HepG2 (cell line): ENCODE data around the gene FOXR1. TPM values are rescaled to one million over a fixed set of nuclear protein-coding genes. Genes with fewer than 3 reads are reported as not detected.

Source experiments
- ATAC-seq: fragments of 200-7000 bp; cut with Tn5 transposase; 3 replicates; pipeline ENCODE4 v1.9.1; 2020; ENCODE audit warnings: mild to moderate bottlenecking, moderate library complexity
- BruUV-seq: library from RNA; stranded (reverse); fragments of 400-500 nt; replicated peaks from 2 replicates; lab custom pipeline; 2021; lab: Mats Ljungman, UMichigan
- CTCF ChIA-PET: fragments of 300-600 bp; formaldehyde crosslinking; extraction: SDS; loops from one replicate; lab custom pipeline; 2021; ENCODE audit warnings: low total read pairs, inconsistent platforms, low intra/inter-chr PET ratio; lab: Yijun Ruan, JAX
- POLR2A ChIA-PET: fragments of 350-600 bp; sonication (Branson Sonifier 250); formaldehyde crosslinking; loops from one replicate; lab custom pipeline; 2020; ENCODE audit warnings: antibody characterized with exemption, inconsistent platforms; lab: Yijun Ruan, JAX
- DNase-seq: peaks from one replicate; pipeline ENCODE4 v3.0.0-alpha.2; 2015; ENCODE audit warnings: low spot score
- FAIRE-seq: peaks from 3 replicates; lab custom pipeline; 2011; peaks lifted over from hg19 to GRCh38; lab: Jason Lieb, UNC
- H2AFZ ChIP-seq: one replicate; pipeline ENCODE4 v1.6.1; 2011; ENCODE audit warnings: low read length, inconsistent platforms
- H3K27ac ChIP-seq: fragments of 300-600 bp; 3 replicates; pipeline ENCODE4 v1.8.0; 2011; ENCODE audit warnings: mixed run types, mild to moderate bottlenecking, mixed read lengths, low read length, inconsistent platforms; ENCODE audit not compliant: insufficient read depth; ENCODE audit errors: extremely low read length
- H3K27me3 ChIP-seq, 2 experiments: fragments of 200-600 bp in 1 of 2; 2 replicates in 1 of 2; 3 replicates in 1 of 2; pipeline versions ENCODE4 v1.6.0 to v1.8.0; 2011; ENCODE audit warnings: low read length in 2 of 2, mild to moderate bottlenecking in 2 of 2, moderate library complexity in 2 of 2, inconsistent platforms in 1 of 2; ENCODE audit not compliant: insufficient read depth in 2 of 2, control insufficient read depth in 1 of 2
- H3K36me3 ChIP-seq, 2 experiments: fragments of 200-600 bp in 1 of 2; replicated peaks in 1 of 2; 2 replicates in 1 of 2; 3 replicates in 1 of 2; pipeline versions ENCODE4 v1.5.1 to v1.8.0; 2011; ENCODE audit warnings: low read length in 2 of 2, inconsistent platforms in 1 of 2; ENCODE audit not compliant: insufficient read depth in 2 of 2, control insufficient read depth in 1 of 2
- H3K4me1 ChIP-seq: 2 replicates; pipeline ENCODE4 v1.5.1; 2012; ENCODE audit warnings: low read length, inconsistent platforms; ENCODE audit not compliant: insufficient read depth
- H3K4me2 ChIP-seq: 2 replicates; pipeline ENCODE4 v1.6.0; 2011; ENCODE audit warnings: low read depth, low read length, inconsistent platforms
- H3K4me3 ChIP-seq, 3 experiments: fragments of 200-600 bp in 1 of 3; sonication (generic), shearing (Covaris generic) in 1 of 3; replicated peaks in 1 of 3; 2 replicates each; pipeline ENCODE4 v1.5.1; 2011 to 2016; ENCODE audit warnings: low read length in 3 of 3, inconsistent platforms in 2 of 3, low read depth in 2 of 3, mild to moderate bottlenecking in 2 of 3, control low read depth in 1 of 3, mixed read lengths in 1 of 3; ENCODE audit not compliant: insufficient read depth in 1 of 3
- H3K79me2 ChIP-seq: one replicate; pipeline ENCODE4 v1.6.1; 2011; ENCODE audit warnings: low read length, inconsistent platforms; ENCODE audit not compliant: insufficient read depth
- H3K9ac ChIP-seq: 2 replicates; pipeline ENCODE4 v1.6.0; 2011; ENCODE audit warnings: mild to moderate bottlenecking, low read depth, low read length, inconsistent platforms; ENCODE audit not compliant: insufficient read depth
- H3K9me3 ChIP-seq: 2 replicates; pipeline ENCODE4 v1.5.1; 2012; ENCODE audit warnings: mild to moderate bottlenecking, low read length
- H4K20me1 ChIP-seq: 2 replicates; pipeline ENCODE4 v1.6.0; 2011; ENCODE audit warnings: inconsistent platforms, mild to moderate bottlenecking, low read length, moderate library complexity; ENCODE audit not compliant: insufficient read depth
- MEF2D ChIP-seq: sonication (generic); formaldehyde crosslinking; IDR thresholded peaks from 2 replicates; pipeline ENCODE4 v1.5.1; 2020; ENCODE audit warnings: mild to moderate bottlenecking, missing genetic modification reagents
- RBFOX2 ChIP-seq: fragments of 200-400 bp; formaldehyde crosslinking; IDR thresholded peaks from 2 replicates; pipeline ENCODE4 v1.6.1; 2017; ENCODE audit warnings: low read depth, mild to moderate bottlenecking, low read length
- SATB2 ChIP-seq: sonication (generic); formaldehyde crosslinking; IDR thresholded peaks from 2 replicates; pipeline ENCODE4 v1.5.0; 2020; ENCODE audit warnings: missing genetic modification reagents
- THAP7 ChIP-seq: sonication (generic); formaldehyde crosslinking; IDR thresholded peaks from 2 replicates; pipeline ENCODE4 v1.8.1; 2023; ENCODE audit warnings: mild to moderate bottlenecking, missing genetic modification reagents
- ZNF569 ChIP-seq: sonication (generic); formaldehyde crosslinking; IDR thresholded peaks from 2 replicates; pipeline ENCODE4 v1.5.0; 2020; ENCODE audit warnings: mild to moderate bottlenecking, missing genetic modification reagents, moderate library complexity, borderline replicate concordance
- WGBS: methylation state at CpG from one replicate; pipeline ENCODE4 v1.1.6; 2017; ENCODE audit warnings: low lambda C conversion rate; 5-methylcytosine and 5-hydroxymethylcytosine counted together
- in situ Hi-C: cut with HindIII; loops from 2 replicates; pipeline ENCODE4 v1.10.0; 2017; ENCODE audit warnings: low pct_unique_long_range_greater_than_20kb; ENCODE audit not compliant: extremely low pct_ligation_motif_present
- intact Hi-C: fragments of 100-400 bp; cut with micrococcal nuclease; formaldehyde crosslinking; loops from one replicate; pipeline ENCODE4 v1.10.0; 2022; ENCODE audit not compliant: unreplicated experiment
- polyA plus RNA-seq, 8 experiments: library from polyadenylated mRNA; depleted of rRNA in 3 of 8; stranded (reverse) in 7 of 8; unstranded in 1 of 8; fragments of >200 nt; fragmentation: Illumina TruSeq in 4 of 8; extraction: Trizol in 4 of 8; gene quantifications; 2 replicates each; pipeline versions ENCODE4 v1.2.1 to v1.2.3, GENCODE V29; 2011 to 2016; ENCODE audit warnings: low read depth in 4 of 8, missing spikeins in 1 of 8, mixed read lengths in 1 of 8; ENCODE audit not compliant: insufficient read depth in 1 of 8
- total RNA-seq, 5 experiments: library from RNA; depleted of rRNA; stranded (reverse); fragments of >200 nt; fragmentation: Illumina TruSeq; extraction: Trizol; gene quantifications; 2 replicates each; pipeline ENCODE4 v1.2.3, GENCODE V29; 2016; ENCODE audit warnings: low read depth in 1 of 5
- TF ChIP-seq, protein P1 (sequence below): sonication (generic); formaldehyde crosslinking; IDR thresholded peaks from 2 replicates; pipeline ENCODE4 v1.8.0; 2022; ENCODE audit warnings: mild to moderate bottlenecking, missing genetic modification reagents, moderate library complexity
- TF ChIP-seq, protein P2 (sequence below): sonication (generic); formaldehyde crosslinking; IDR thresholded peaks from 2 replicates; pipeline ENCODE4 v1.5.1; 2020; ENCODE audit warnings: mild to moderate bottlenecking, missing genetic modification reagents, moderate library complexity

FOXR1 gene
- total and polyA plus RNA-seq, 2 of the 13 experiments (the other 11 are each of a cell fraction or from before 2014, with no cell fraction given) = not detected

DNA sequence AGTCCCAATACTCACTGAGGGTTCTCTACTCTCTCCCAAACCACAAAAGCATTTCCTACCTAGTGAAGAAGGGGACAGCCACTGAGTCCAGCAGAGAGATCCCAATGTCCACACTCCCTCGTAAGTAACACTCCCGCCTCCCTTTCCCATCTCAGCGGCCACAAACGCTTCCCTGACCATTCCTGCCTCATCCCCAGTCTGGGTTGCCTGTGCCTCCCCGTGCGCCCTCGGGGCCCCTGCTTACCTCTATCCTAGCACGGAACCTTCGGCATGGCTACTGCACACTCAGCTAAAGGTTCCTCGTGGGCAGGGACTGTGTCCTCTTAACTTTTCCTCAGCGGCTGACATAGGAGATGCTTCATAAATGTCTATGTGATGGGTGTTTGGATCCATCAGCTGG is 14.0 kb upstream of the FOXR1 start:
- Histone ChIP-seq H3K27me3 (peaks cover 2 to 61% of the 10 kb centered on the region in 2 experiments; a peak in 4 of 5 replicates), H2AFZ (no peak overlapping the region), H3K27ac (no peak overlapping the region), H3K9me3 (no peaks in the 10 kb centered on the region), H3K4me1 (no peaks in the 10 kb centered on the region; the same call in 1 of the 2 replicates), H3K79me2 (no peaks in the 10 kb centered on the region), H3K9ac (no peak overlapping the region), H3K36me3 (no peaks in the 10 kb centered on the region)
- WGBS = 11% methylated on average over 11 of the region's 11 CpGs
- in situ Hi-C loops = loop anchor here (5.0 kb wide), 1 partner anchor 265 kb away; no protein-coding TSS in a partner anchor
- FAIRE-seq (no peak), DNase-seq (no peak), ATAC-seq (no peak)
- TF ChIP-seq, protein P1, sequence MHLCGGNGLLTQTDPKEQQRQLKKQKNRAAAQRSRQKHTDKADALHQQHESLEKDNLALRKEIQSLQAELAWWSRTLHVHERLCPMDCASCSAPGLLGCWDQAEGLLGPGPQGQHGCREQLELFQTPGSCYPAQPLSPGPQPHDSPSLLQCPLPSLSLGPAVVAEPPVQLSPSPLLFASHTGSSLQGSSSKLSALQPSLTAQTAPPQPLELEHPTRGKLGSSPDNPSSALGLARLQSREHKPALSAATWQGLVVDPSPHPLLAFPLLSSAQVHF = no peak
- no peak for TF ChIP-seq ZNF569 (CRISPR knock-in tag)
- TF ChIP-seq, protein P2, sequence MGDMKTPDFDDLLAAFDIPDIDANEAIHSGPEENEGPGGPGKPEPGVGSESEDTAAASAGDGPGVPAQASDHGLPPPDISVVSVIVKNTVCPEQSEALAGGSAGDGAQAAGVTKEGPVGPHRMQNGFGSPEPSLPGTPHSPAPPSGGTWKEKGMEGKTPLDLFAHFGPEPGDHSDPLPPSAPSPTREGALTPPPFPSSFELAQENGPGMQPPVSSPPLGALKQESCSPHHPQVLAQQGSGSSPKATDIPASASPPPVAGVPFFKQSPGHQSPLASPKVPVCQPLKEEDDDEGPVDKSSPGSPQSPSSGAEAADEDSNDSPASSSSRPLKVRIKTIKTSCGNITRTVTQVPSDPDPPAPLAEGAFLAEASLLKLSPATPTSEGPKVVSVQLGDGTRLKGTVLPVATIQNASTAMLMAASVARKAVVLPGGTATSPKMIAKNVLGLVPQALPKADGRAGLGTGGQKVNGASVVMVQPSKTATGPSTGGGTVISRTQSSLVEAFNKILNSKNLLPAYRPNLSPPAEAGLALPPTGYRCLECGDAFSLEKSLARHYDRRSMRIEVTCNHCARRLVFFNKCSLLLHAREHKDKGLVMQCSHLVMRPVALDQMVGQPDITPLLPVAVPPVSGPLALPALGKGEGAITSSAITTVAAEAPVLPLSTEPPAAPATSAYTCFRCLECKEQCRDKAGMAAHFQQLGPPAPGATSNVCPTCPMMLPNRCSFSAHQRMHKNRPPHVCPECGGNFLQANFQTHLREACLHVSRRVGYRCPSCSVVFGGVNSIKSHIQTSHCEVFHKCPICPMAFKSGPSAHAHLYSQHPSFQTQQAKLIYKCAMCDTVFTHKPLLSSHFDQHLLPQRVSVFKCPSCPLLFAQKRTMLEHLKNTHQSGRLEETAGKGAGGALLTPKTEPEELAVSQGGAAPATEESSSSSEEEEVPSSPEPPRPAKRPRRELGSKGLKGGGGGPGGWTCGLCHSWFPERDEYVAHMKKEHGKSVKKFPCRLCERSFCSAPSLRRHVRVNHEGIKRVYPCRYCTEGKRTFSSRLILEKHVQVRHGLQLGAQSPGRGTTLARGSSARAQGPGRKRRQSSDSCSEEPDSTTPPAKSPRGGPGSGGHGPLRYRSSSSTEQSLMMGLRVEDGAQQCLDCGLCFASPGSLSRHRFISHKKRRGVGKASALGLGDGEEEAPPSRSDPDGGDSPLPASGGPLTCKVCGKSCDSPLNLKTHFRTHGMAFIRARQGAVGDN (CRISPR knock-in tag) = no peak
- TF ChIP-seq THAP7 = no peak
- no peak for TF ChIP-seq MEF2D (CRISPR knock-in tag)
- no peak for TF ChIP-seq RBFOX2
- TF ChIP-seq SATB2 (CRISPR knock-in tag) = no peak
- TF ChIP-seq, all 625 proteins: peak for 0
- Histone ChIP-seq H3K4me3 (no peak overlapping the region), H4K20me1 (no peaks in the 10 kb centered on the region), H3K4me2 (no peak overlapping the region)
- intact Hi-C loops = no loop called here
- ChIA-PET POLR2A (interaction anchor here (0.6 kb wide), 1 partner anchor 246 kb away, joined by 3 read pairs; no protein-coding TSS in a partner anchor), CTCF (interaction anchor here (1.7 to 1.9 kb wide), 2 partner anchors 50 to 267 kb away, joined by 31 to 38 read pairs; no protein-coding TSS in a partner anchor)
- BruUV-seq = no TSS peak
